ENCODE data around the gene DLGAP1.

- TF ChIP-seq POLR2A (IDR thresholded peaks at IDR 0.05; ENCODE audit: extremely low read depth, insufficient read length) = no peak
- no peak for TF ChIP-seq MAX (IDR thresholded peaks at IDR 0.05; ENCODE audit: low read depth, low read length)
Measured at GRCh38 chr18:3808985-3809780, 645.9 kb downstream of the DLGAP1 start.

Measured in NB4 (cell line).